HG03565 (cell line): ENCODE measurements around the gene CPLX1.
A peak's percentile ranks its signal among the peaks of the same experiment; 100 is the strongest.

Source experiments
- ATAC-seq: cut with Tn5 transposase; IDR thresholded peaks from one replicate; pipeline ENCODE4 v1.9.1; 2021; ENCODE audit warnings: mild to moderate bottlenecking, moderate library complexity; ENCODE audit not compliant: unreplicated experiment

Gene CPLX1

DNA sequence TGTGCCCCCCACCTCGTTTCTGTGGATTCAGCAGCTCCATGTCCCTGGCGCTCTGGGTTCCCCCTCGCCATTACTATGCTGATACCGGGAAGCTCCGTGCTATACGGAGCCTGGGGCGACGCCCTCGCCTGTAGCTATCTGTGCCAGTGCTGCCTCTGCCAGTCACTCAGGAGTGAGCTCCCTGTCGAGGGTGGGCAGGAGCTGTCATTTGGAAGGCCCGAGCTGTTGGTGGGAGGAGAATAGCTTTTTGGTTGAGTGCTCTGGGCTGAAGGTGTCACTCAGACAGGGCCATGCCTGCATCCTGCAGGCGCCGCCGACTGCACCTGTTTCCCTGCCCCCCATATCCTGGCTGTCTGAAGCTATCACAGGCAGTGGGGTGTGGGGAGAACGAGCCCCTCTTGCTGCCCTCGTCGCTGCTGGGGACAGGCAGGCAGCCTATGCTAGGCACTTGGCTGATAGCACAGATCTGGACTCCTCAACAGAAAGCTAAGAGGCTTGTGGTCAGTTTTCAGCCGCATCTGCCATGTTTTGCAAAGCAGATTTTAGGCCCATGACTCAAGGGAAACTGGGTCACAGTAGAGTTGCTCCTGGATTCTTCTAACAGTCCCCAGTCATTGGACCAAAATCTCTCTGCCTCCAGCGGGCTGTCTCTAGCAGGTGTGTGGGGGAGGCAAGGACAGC, 31.8 kb downstream of the CPLX1 start:
- no peak for ATAC-seq

DNA sequence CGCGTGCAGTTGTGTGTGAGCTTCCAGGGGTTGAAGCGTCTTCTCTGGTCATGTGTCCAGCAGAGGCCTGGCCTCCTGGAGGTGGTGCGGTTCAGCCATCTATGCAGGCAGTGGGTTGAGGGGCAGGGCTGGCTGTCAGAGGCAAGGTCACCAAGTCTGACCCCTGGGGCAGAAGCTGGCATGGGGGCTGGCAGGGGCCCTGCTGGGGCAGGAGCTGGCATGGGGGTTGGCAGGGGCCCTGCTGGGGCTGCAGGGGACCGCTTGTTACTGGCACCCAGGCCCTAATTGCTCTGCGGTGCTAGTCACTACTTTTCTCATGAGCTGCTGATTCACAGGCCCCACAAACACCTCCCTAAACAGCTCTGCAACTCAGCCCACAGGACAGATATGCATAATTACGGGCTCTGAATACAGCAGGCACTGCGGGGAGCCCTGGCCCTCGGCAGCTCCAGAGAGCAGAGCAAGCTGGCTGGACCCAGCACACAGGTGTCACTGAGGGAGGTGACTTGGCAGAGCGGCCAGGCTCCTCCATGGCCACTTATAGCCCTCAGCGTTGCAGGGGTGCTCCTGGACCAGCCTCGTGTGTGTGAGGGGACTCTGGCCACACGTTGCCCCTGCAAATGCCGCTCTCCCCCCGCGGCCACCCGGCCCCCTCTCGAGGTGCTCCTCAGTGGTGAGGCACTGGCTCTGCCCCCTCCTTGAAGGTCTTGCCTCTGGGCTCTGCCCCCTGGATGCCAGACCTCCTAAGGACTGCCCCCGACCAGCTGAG, 32.7 kb downstream of the CPLX1 start:
- no peak for ATAC-seq

DNA sequence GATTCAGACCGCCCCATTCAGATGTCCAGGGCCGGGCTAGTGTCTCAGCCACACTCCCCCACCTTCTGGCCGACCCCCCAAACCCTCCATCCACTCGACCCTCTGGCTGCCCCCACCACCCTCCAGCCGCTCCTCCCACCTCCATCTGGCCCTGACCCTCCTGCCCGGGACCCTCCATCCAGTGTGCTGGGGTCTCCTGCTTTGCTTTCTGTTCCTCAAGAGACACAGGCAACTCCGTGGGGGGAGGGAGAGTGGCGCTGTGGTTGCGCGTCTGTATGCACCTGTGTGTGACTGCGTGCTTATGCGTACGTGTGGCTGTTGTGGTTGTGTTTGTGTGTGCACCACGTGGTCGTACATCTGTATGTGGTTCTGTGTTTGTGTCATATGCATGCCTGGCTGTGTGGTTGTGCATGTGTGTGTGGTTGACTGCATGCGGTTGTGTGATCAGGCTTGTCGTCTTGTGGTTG, 33.3 kb downstream of the CPLX1 start:
- no peak for ATAC-seq

DNA sequence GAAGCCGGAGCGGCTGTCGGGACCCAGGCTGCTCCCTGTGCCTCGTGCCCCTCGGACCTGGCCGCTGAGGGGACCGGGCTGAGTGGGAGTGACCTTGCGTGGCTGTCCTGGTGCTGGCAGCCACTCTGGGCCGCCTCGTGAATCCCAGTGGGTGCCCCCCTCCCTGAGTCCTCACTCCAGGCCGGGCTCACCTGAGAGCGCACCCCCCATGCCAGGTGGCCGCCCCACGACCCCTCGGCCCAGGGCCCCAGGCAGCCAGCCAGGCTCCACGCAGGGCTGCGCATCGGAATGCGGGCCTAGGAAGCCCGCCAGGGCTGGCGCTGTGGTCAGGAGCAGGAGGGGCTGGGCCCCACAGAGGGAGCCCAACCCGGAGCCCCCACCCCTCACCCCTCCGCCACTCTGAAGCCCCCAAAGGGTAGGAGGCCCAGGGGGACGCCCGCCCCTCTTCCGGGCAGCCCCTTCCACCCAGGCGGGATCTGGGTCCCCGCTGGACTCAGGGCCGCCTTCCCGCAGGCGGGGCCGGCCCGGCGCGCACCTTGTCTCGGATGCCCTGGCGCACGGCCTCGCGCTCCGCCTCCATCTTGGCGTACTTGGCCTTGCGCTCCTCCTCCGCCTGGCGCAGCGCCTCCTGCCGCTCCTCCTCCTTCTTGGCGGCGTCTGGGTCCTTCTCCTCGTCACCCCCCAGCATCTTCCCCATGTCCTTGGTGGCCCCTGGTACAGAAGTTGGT, 33.9 kb downstream of the CPLX1 start:
- ATAC-seq, result no peak

DNA sequence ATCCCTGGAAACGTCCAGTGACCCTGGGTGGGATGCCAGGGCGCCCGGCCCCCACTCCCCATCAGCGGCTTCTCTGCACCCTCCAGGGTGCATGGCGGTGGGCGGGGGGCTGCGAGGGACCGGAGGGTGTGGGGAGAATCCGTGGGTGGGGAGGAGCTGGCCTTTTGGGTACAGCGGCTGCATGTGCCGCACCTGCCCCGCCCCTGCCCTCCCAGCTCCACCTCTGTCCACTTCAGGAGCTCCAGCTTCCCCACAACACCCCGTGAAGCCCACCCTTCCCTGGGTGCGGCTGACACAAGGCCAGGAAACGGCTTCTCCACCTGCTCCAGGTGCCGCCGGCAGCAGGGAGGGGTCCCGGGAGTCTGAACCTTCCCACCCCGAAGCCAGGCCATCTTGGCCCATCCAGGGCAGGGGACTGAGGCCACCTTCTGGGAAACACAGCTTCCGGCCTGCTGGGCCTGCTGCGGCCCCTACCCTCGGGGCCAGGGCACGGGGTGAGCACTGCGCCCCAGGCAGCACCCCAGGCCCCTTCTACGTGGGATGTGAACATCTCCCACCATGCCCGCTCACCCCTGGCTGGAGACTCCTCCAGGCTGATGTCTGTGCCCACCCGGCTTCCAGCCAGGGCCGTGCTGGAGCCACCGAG, 34.6 kb downstream of the CPLX1 start:
- no peak for ATAC-seq

DNA sequence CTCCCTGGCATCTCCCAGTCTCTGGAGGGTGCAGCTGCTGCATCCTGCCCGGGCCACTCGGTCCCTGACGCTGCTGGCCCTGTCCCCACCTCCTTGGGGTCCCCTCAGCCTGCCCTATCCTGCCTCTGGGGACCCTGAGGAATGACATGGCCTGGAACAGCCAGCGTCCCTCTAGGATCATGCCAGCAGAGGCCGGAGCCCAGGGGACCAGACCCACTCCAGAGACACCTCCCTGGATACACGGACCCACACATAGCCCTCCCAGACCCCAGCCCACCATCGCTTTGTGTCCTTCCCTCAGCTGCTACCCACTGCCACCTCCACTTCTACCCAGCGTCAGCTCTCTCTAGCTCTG, 35.5 kb downstream of the CPLX1 start:
- ATAC-seq, result no peak

DNA sequence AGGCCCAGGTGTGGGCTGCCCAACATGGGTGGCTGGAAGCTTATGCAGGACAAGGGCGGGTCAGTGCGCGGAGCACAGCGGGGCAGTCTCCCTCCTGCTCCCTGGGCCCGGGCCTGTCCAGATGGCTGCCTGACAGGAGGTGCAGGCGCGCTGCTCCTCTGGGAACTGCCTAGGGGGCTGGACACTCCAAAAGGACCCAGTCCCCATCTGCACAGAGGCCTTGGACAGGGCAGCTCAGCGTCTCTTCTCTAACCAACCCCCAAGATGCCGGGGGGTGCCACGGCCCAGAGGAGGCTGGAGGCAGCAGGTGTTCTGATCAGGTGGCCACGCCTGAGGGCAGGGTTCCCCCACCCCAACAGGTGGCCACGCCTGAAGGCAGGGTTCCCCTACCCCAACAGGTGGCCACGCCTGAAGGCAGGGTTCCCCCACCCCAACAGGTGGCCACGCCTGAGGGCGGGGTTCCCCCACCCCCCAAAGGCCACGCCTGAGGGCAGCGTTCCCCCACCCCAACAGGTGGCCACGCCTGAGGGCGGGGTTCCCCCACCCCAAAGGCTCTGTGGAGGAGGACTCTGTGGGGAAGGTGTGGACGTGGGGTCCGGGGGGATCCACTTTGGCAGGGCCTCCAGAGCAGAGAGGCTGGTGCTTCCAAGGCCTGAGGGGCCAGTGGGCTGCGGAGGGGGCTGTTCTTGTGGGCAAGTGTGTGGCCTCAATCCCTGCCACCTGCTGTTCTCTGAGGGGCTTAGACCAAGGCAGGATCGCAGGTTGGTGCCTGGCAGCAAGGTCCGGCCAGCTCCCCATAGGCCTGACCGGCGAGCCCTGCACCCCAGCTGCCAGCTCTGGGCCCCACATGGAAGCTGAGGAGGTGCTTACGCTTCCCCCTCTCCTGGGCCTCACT, 36.1 kb downstream of the CPLX1 start:
- ATAC-seq, result no peak

DNA sequence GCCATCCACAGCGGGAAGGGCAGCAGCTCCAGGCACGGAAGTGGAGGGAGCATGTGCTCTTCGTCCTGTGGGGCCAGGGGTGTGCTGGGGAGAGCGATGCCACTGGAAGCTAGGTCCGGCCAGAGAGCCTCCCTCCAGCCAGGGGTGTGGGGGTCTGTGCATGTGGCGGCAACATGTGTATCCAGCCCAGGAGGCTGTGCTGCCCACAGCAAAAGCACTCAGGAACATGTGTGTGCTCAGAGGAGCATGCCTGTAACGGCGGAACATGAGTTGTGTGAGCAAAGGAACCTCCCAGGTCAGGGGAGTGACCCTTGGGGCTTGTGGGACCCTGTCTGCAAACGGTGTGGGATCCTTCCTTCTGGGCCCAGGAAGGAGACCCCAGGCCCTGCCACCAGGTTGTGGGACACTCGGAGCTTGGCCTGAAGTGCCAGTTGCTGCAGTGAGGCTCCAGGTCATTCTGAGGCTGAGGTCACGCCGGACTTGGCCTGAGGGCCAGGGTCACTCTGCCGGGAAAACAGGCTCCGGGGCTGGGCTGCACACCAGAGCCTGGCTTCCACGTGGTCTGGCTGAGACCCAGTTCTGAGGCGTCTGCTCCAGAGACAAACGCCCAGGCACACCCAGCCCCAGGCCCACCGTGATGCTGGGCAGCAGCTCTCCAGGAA, 37.2 kb downstream of the CPLX1 start:
- ATAC-seq, result no peak

DNA sequence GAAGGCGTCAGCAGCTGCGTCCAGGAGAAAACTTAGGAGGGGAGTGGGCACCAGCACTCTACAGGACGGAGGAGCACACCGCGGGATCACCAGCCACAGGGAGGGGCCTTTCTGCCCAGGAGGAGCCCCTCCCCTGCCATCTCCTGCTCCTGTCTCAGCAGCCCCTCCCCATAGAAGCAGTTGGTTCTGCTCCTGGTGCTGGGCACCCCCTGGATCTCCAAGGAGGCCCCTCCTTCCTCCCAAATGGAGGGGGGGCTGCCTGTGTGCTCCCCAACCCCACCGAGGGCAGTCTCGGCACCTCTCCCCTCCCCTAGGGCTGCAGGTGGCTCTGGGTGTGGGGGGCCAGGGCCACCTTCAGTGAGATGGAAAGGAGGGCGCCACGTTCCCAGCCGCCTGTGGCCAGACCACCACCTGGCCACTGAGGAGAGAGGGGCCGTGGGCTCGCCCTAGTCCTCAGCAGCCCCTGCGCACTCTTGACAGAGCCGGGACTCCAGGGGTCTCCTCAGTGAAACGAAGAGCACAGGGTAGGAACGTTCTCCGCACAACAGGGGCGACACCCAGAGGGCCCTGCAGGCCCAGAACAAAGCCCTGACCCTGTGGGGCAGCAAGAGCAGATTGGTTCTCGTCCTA, 37.8 kb downstream of the CPLX1 start:
- no peak for ATAC-seq

DNA sequence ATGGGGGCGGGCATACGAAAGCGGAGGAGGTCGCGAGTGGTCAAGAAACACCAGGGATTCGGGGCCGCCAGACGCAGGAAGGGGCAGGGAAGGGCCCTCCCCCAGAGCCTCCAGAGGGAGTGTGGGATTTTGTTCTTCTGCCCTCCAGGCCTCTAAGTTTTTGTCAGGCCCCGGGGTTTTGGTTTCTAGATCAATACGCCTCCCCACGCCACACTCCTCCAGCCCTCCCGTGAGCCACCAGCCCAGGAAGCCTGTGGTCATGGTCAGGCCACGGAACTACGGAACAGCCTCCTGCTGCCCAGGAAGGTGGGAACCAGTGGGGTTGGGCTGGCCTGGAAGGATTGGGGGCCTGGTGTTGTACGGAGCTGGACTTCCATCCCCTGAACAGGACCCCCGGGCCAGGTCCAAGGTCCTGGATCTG, 38.4 kb downstream of the CPLX1 start:
- ATAC-seq, result no peak

DNA sequence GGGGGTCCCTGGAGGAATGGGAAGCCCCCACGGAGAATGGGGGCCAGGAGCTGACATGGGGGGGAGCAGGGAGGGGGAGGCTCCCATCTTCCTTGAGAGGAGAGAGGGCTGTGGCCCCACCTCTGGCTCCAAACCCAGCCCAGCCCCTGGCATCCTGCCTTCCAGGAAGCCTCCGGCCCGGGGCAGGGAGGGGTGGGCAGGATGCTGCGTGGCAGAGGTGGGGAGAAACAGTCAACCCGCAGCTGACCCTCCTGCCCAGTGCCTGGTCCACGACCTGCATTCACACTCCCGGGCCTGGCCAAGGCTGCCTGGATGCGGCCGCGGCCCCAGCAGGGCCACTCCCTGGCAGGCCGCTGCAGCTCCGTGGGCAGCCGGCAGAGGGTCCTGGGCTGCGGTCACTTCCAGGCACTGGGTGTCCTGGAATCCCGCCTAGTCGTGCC, 39.0 kb downstream of the CPLX1 start:
- ATAC-seq, result no peak

DNA sequence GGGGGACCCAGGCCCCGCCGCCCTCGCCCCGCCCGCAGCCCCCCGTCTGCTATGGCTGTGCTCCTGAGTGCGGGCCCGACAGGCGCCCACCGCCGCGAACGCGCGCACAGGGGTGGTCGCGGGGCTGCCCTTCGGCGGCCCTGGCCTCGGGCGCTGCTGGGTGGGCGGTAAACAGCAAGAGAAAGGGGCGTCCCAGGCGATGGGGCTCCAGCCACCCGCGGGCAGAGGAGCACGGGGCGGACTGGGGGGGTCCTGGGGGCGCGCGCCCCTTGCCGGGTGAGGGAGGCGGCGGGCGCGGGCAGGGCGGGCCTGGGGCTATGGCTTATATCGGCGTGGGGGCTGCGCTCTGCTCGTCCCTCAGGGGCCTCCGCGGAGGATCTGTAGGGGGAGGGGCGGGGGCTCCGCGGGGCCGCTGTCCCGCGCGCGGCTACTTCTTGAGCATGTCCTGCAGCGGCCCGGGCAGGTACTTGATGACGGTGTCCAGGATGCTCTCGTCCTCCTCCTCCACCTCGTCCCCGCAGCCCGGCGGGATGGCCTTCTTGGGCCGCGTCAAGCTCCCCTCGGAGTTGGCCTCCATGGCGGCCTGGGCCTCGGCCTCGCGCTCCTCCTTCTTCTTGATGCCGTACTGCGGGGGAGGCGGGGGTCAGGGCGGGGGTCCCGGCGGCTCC, 39.7 kb downstream of the CPLX1 start:
- no peak for ATAC-seq

DNA sequence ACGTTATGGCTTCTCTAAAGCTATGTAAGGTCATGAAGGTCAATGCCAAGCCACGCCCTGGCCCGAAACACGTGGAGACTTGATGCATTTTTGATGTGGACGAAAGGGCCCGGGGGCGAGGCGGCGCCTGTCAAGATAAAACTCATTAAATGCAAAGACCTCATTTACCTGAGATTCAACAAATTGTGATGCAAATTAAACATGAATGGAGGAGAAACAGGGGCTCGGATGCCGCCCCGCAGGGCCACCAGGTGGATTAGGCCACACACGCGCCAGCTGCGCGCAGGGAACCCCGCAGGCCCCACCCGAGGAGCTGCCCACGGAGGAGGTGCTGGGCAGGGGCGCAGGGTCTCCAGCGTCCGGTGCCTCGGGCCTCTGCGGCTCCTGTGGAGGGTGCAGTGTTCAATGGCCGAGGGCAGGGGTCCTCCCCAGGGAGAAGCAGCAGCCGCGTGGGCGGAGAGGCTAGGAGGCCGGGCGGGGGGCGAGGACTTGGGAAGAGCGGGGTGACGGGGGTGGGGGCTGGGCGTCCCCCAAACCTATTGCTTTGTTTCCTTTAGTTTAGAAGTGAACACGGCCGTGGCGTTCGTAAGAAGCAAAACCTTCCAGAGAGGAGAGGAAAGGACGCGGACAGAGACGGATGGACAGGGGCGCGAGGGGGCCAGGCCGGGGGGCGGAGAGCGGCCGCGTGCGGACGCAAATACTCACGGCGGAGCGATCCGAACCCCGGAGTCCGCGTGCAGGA, 40.4 kb downstream of the CPLX1 start:
- ATAC-seq, result no peak

DNA sequence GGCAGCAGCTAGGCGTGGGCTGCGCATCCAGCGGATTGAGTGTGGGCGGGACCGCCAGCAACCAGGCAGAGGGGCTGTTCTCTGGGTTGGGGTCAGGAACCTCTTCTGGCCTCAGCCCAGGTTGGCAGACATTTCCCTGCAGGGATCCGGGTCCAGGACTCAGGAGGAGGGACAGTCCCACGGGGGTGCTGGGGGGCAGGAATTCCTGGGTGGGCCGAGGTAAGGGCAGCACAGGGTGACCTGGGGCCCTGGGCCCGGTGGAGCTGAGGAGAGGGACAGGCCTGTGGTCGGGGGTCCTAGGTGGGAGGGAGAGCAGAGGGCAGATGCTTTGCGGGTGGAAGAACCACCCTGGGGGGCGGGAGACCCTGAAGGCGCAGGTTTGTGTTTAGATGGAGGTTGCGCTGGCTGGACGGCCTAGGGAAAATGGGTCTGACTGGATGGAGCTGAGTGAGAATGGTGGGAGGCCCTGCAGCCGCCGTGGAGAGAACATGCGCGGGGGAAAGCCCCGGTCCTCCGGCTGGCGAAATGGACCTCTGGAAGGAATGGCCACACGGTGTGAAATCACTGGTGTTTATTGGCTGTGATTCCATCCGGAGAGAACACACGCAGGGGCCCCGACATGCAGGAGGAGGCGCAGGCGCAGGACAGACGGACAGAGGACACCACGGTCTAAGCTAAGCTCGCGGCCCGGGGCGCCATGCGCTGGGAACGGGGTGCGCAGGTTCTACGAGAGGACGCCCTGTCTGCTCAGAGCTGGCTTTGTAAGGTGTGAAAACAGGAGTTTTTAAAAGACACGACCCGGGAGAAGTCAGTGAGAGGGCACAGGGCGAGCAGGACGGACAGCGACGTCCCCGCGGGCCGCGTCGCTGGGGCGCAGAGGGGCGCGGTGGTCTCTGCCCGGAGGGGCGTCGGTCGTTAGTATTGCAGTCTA, 41.3 kb downstream of the CPLX1 start:
- no peak for ATAC-seq

DNA sequence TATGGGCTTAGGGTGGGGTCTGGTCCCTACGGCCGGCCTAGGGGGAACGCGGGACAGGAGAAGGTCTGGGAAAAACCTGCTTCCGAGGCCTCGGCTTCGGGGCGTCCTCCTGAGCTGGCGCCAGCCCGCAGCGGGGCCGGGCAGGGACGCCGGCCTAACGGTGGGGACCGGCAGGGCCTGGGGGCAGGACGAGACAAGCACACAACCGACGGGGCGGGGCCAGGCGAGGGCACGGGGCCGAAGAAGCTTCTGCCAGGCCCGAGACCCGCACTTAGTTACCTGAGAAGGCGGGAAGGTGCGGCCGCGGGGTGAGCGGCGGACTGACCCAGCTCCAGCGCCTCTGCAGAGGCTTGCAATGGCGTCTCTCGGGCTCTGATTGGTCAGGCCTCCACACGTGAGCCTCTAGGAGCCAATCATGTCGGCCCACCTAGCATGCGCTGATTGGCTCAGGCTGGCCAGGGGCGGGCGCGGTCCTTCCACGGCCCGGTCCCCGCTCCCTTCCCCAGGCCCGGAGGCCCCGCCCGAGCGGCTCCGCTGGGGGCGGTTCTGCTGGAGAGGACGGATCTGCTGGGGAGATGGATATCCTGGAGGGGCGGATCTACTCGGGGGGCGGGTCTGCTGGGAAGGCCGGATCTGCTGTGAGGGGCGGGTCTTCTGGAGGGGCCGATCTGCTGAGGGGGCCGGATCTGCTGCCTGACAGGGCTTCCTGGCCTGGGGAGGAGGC, 44.3 kb downstream of the CPLX1 start:
- ATAC-seq, result peak; percentile 96

DNA sequence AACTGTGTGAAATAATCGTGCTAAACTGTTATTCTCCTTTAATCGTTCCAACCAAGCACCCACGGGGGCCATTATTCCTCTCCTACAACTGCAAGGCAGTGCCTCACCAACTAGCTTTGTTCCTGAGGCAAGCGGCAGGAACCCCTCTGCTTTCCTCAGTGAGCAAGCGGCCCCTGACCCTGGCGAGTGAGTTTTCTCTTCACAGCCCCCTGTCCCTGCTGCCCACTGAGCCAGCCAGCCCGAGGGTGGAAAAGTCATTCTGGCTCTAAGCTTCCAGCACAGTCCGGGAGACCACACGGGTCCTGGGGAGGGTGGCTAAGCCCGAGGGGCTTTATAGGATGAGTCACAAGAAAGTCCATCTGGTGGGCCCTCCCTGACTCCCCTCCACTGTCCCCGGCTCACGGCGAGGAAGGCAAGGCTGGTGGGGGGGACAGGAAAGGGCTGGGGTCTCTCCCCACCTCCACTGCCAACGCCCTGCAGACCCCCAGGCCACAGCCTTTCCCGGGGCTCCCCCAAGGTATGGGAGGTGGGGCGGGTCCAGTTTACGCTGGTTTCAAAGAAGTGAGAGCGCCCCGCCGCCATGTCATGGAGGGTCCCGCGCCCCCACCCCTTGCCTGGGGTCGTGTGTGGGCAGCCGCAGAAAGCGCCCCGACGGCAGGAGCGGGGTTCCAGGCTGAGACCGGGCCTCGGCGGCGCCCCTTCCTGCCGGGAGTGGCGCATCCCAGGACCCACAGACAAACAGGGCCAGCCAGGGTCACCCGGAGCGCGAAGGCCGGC, 45.0 kb downstream of the CPLX1 start:
- no peak for ATAC-seq
